HepG2 (cell line): ENCODE data around the gene TNFRSF1B. TPM values are rescaled to one million over a fixed set of nuclear protein-coding genes. Genes with fewer than 3 reads are reported as not detected.

Source experiments
- ATAC-seq: fragments of 200-7000 bp; cut with Tn5 transposase; 3 replicates; pipeline ENCODE4 v1.9.1; 2020; ENCODE audit warnings: mild to moderate bottlenecking, moderate library complexity
- BruUV-seq: library from RNA; stranded (reverse); fragments of 400-500 nt; replicated peaks from 2 replicates; lab custom pipeline; 2021; lab: Mats Ljungman, UMichigan
- CTCF ChIA-PET: fragments of 300-600 bp; formaldehyde crosslinking; extraction: SDS; loops from one replicate; lab custom pipeline; 2021; ENCODE audit warnings: low total read pairs, inconsistent platforms, low intra/inter-chr PET ratio; lab: Yijun Ruan, JAX
- POLR2A ChIA-PET: fragments of 350-600 bp; sonication (Branson Sonifier 250); formaldehyde crosslinking; loops from one replicate; lab custom pipeline; 2020; ENCODE audit warnings: antibody characterized with exemption, inconsistent platforms; lab: Yijun Ruan, JAX
- DNase-seq: peaks from one replicate; pipeline ENCODE4 v3.0.0-alpha.2; 2015; ENCODE audit warnings: low spot score
- FAIRE-seq: peaks from 3 replicates; lab custom pipeline; 2011; peaks lifted over from hg19 to GRCh38; lab: Jason Lieb, UNC
- H2AFZ ChIP-seq: one replicate; pipeline ENCODE4 v1.6.1; 2011; ENCODE audit warnings: low read length, inconsistent platforms
- H3K27ac ChIP-seq: fragments of 300-600 bp; 3 replicates; pipeline ENCODE4 v1.8.0; 2011; ENCODE audit warnings: mixed run types, mild to moderate bottlenecking, mixed read lengths, low read length, inconsistent platforms; ENCODE audit not compliant: insufficient read depth; ENCODE audit errors: extremely low read length
- H3K27me3 ChIP-seq, 2 experiments: fragments of 200-600 bp in 1 of 2; 2 replicates in 1 of 2; 3 replicates in 1 of 2; pipeline versions ENCODE4 v1.6.0 to v1.8.0; 2011; ENCODE audit warnings: low read length in 2 of 2, mild to moderate bottlenecking in 2 of 2, moderate library complexity in 2 of 2, inconsistent platforms in 1 of 2; ENCODE audit not compliant: insufficient read depth in 2 of 2, control insufficient read depth in 1 of 2
- H3K36me3 ChIP-seq, 2 experiments: fragments of 200-600 bp in 1 of 2; replicated peaks in 1 of 2; 2 replicates in 1 of 2; 3 replicates in 1 of 2; pipeline versions ENCODE4 v1.5.1 to v1.8.0; 2011; ENCODE audit warnings: low read length in 2 of 2, inconsistent platforms in 1 of 2; ENCODE audit not compliant: insufficient read depth in 2 of 2, control insufficient read depth in 1 of 2
- H3K4me1 ChIP-seq: 2 replicates; pipeline ENCODE4 v1.5.1; 2012; ENCODE audit warnings: low read length, inconsistent platforms; ENCODE audit not compliant: insufficient read depth
- H3K4me2 ChIP-seq: 2 replicates; pipeline ENCODE4 v1.6.0; 2011; ENCODE audit warnings: low read depth, low read length, inconsistent platforms
- H3K4me3 ChIP-seq, 3 experiments: fragments of 200-600 bp in 1 of 3; sonication (generic), shearing (Covaris generic) in 1 of 3; replicated peaks in 1 of 3; 2 replicates each; pipeline ENCODE4 v1.5.1; 2011 to 2016; ENCODE audit warnings: low read length in 3 of 3, inconsistent platforms in 2 of 3, low read depth in 2 of 3, mild to moderate bottlenecking in 2 of 3, control low read depth in 1 of 3, mixed read lengths in 1 of 3; ENCODE audit not compliant: insufficient read depth in 1 of 3
- H3K79me2 ChIP-seq: one replicate; pipeline ENCODE4 v1.6.1; 2011; ENCODE audit warnings: low read length, inconsistent platforms; ENCODE audit not compliant: insufficient read depth
- H3K9ac ChIP-seq: 2 replicates; pipeline ENCODE4 v1.6.0; 2011; ENCODE audit warnings: mild to moderate bottlenecking, low read depth, low read length, inconsistent platforms; ENCODE audit not compliant: insufficient read depth
- H3K9me3 ChIP-seq: 2 replicates; pipeline ENCODE4 v1.5.1; 2012; ENCODE audit warnings: mild to moderate bottlenecking, low read length
- H4K20me1 ChIP-seq: 2 replicates; pipeline ENCODE4 v1.6.0; 2011; ENCODE audit warnings: inconsistent platforms, mild to moderate bottlenecking, low read length, moderate library complexity; ENCODE audit not compliant: insufficient read depth
- ATF4 ChIP-seq, 2 experiments: fragments of 450-650 bp in 1 of 2; sonication (generic) in 1 of 2; formaldehyde crosslinking; IDR thresholded peaks; 2 replicates each; pipeline versions ENCODE4 v1.5.0 to v1.8.0; 2020 to 2022; ENCODE audit warnings: mild to moderate bottlenecking in 1 of 2, missing genetic modification reagents in 1 of 2
- GATA4 ChIP-seq: sonication (generic); IDR thresholded peaks from 2 replicates; pipeline ENCODE4 v1.6.1; 2016; ENCODE audit warnings: antibody characterized with exemption, low read depth, borderline replicate concordance
- HNF4A ChIP-seq: sonication (generic); formaldehyde crosslinking; IDR thresholded peaks from 2 replicates; pipeline ENCODE4 v1.4.0; 2020; ENCODE audit warnings: missing genetic modification reagents
- IRF1 ChIP-seq: sonication (generic); formaldehyde crosslinking; IDR thresholded peaks from 2 replicates; pipeline ENCODE4 v1.4.0; 2020; ENCODE audit warnings: low read depth, mild to moderate bottlenecking, missing genetic modification reagents
- KDM2A ChIP-seq: sonication (generic); formaldehyde crosslinking; IDR thresholded peaks from 2 replicates; pipeline ENCODE4 v1.4.0; 2020; ENCODE audit warnings: low read depth, missing genetic modification reagents, borderline replicate concordance
- KLF11 ChIP-seq: IDR thresholded peaks from 2 replicates; pipeline ENCODE4 v1.6.1; 2016; ENCODE audit warnings: missing compliant biosample characterization
- LCORL ChIP-seq, 2 experiments: fragments of 450-650 bp in 1 of 2; sonication (generic) in 1 of 2; formaldehyde crosslinking in 1 of 2; IDR thresholded peaks; 2 replicates each; pipeline versions ENCODE4 v1.5.0 to v1.6.1; 2017 to 2020; ENCODE audit warnings: antibody characterized with exemption in 1 of 2, missing genetic modification reagents in 1 of 2
- NCOR1 ChIP-seq: fragments of 200-600 bp; sonication (generic); IDR thresholded peaks from 2 replicates; pipeline ENCODE4 v1.7.0; 2017; ENCODE audit warnings: antibody characterized with exemption, low read length, borderline replicate concordance
- RAD21 ChIP-seq: fragments of 450-650 bp; formaldehyde crosslinking; IDR thresholded peaks from 2 replicates; pipeline ENCODE4 v1.5.0; 2020; ENCODE audit warnings: mild to moderate bottlenecking
- SAFB2 ChIP-seq: sonication (generic); formaldehyde crosslinking; IDR thresholded peaks from 2 replicates; pipeline ENCODE4 v1.5.1; 2020; ENCODE audit warnings: missing genetic modification reagents, low read depth, mild to moderate bottlenecking, borderline replicate concordance
- SNRNP70 ChIP-seq: fragments of 200-400 bp; formaldehyde crosslinking; IDR thresholded peaks from 2 replicates; pipeline ENCODE4 v1.6.1; 2017; ENCODE audit warnings: mild to moderate bottlenecking, low read depth, low read length, moderate library complexity
- SP140L ChIP-seq: sonication (generic); formaldehyde crosslinking; IDR thresholded peaks from 2 replicates; pipeline ENCODE4 v1.4.0; 2020; ENCODE audit warnings: missing genetic modification reagents, borderline replicate concordance
- STAG1 ChIP-seq: sonication (generic); formaldehyde crosslinking; IDR thresholded peaks from 2 replicates; pipeline ENCODE4 v1.4.0; 2020; ENCODE audit warnings: missing genetic modification reagents
- TEAD3 ChIP-seq: optimal IDR thresholded peaks from 2 replicates; pipeline ENCODE3; 2016; ENCODE audit warnings: borderline replicate concordance
- XRCC5 ChIP-seq: fragments of 200-400 bp; formaldehyde crosslinking; optimal IDR thresholded peaks from 2 replicates; pipeline ENCODE3; 2017; ENCODE audit warnings: mild to moderate bottlenecking, low read length
- ZMYM2 ChIP-seq: sonication (generic); formaldehyde crosslinking; IDR thresholded peaks from 2 replicates; pipeline ENCODE4 v1.8.0; 2022; ENCODE audit warnings: mild to moderate bottlenecking, missing genetic modification reagents
- ZNF224 ChIP-seq: sonication (generic); formaldehyde crosslinking; IDR thresholded peaks from 2 replicates; pipeline ENCODE4 v1.5.0; 2020; ENCODE audit warnings: mild to moderate bottlenecking, missing genetic modification reagents
- ZNF33B ChIP-seq: sonication (generic); formaldehyde crosslinking; IDR thresholded peaks from 2 replicates; pipeline ENCODE4 v1.5.1; 2020; ENCODE audit warnings: mild to moderate bottlenecking, missing genetic modification reagents
- ZNF672 ChIP-seq: sonication (generic); formaldehyde crosslinking; IDR thresholded peaks from 2 replicates; pipeline ENCODE4 v1.8.1; 2022; ENCODE audit warnings: missing genetic modification reagents
- ZNF713 ChIP-seq: sonication (generic); formaldehyde crosslinking; IDR thresholded peaks from 2 replicates; pipeline ENCODE4 v1.4.0; 2020; ENCODE audit warnings: mild to moderate bottlenecking, missing genetic modification reagents
- WGBS: methylation state at CpG from one replicate; pipeline ENCODE4 v1.1.6; 2017; ENCODE audit warnings: low lambda C conversion rate; 5-methylcytosine and 5-hydroxymethylcytosine counted together
- in situ Hi-C: cut with HindIII; loops from 2 replicates; pipeline ENCODE4 v1.10.0; 2017; ENCODE audit warnings: low pct_unique_long_range_greater_than_20kb; ENCODE audit not compliant: extremely low pct_ligation_motif_present
- intact Hi-C: fragments of 100-400 bp; cut with micrococcal nuclease; formaldehyde crosslinking; loops from one replicate; pipeline ENCODE4 v1.10.0; 2022; ENCODE audit not compliant: unreplicated experiment
- polyA plus RNA-seq, 8 experiments: library from polyadenylated mRNA; depleted of rRNA in 3 of 8; stranded (reverse) in 7 of 8; unstranded in 1 of 8; fragments of >200 nt; fragmentation: Illumina TruSeq in 4 of 8; extraction: Trizol in 4 of 8; gene quantifications; 2 replicates each; pipeline versions ENCODE4 v1.2.1 to v1.2.3, GENCODE V29; 2011 to 2016; ENCODE audit warnings: low read depth in 4 of 8, missing spikeins in 1 of 8, mixed read lengths in 1 of 8; ENCODE audit not compliant: insufficient read depth in 1 of 8
- total RNA-seq, 5 experiments: library from RNA; depleted of rRNA; stranded (reverse); fragments of >200 nt; fragmentation: Illumina TruSeq; extraction: Trizol; gene quantifications; 2 replicates each; pipeline ENCODE4 v1.2.3, GENCODE V29; 2016; ENCODE audit warnings: low read depth in 1 of 5
- TF ChIP-seq, protein P1 (sequence below): sonication (generic); formaldehyde crosslinking; IDR thresholded peaks from 2 replicates; pipeline ENCODE4 v1.5.0; 2020; ENCODE audit warnings: mild to moderate bottlenecking, missing genetic modification reagents, moderate library complexity

The TNFRSF1B gene
- total and polyA plus RNA-seq, 2 of the 13 experiments (the other 11 are each of a cell fraction or from before 2014, with no cell fraction given), result 0.04 to 0.11 TPM

DNA sequence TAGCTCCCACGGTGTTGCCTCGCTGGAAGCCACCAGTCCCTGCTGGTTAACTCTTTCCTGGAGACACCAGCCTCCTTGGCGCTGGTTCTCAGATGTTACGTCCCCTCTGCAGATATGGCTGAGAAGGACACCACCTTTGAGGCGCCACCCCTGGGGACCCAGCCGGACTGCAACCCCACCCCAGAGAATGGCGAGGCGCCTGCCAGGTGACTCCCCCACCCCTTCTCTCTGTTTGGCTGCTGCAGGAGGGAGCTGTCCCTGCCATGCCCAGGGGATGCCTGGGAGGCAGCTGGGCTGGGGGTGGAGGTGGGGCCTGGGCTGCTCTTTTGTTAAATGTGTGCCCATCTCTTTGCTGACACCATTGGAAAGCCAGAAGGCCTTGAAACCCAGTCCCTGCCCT is 43.6 kb upstream of the TNFRSF1B start (continued):
- TF ChIP-seq NCOR1 (no peak), ZNF672 (CRISPR knock-in tag) (no peak), ZMYM2 (CRISPR knock-in tag) (no peak), HNF4A (no peak), KLF11 (no peak)

- Histone ChIP-seq H2AFZ (no peak overlapping the region), H4K20me1 (no peaks in the 10 kb centered on the region), H3K9ac (no peak overlapping the region), H3K27ac (no peak overlapping the region), H3K4me1 (peaks cover 7% of the 10 kb centered on the region), H3K79me2 (no peaks in the 10 kb centered on the region), H3K4me3 (no peak overlapping the region), H3K4me2 (no peak overlapping the region), H3K36me3 (no peaks in the 10 kb centered on the region), H3K9me3 (no peaks in the 10 kb centered on the region), H3K27me3 (peaks cover 5 to 25% of the 10 kb centered on the region in 2 experiments)
- no TSS peak for BruUV-seq
- ChIA-PET CTCF (interaction anchor here (1.7 to 5.3 kb wide), 2 partner anchors 83 to 87 kb away, joined by 3 to 93 read pairs; no protein-coding TSS in a partner anchor), POLR2A (no interaction called here)
- peak; percentile 77 for FAIRE-seq
- WGBS, result 31% methylated on average over 19 of the region's 19 CpGs
- in situ Hi-C loops (loop anchor here (5.0 to 25.0 kb wide), 2 partner anchors 82 to 537 kb away; no protein-coding TSS in a partner anchor), intact Hi-C loops (loop anchor here (1.0 kb wide), 1 partner anchor 84 kb away; no protein-coding TSS in a partner anchor)
- peak; percentile 53 for ATAC-seq
- peak; percentile 46 for DNase-seq
- TF ChIP-seq GATA4 (no peak), IRF1 (CRISPR knock-in tag) (no peak), TEAD3 (CRISPR knock-in tag) (peak; percentile 25), RAD21 (CRISPR knock-in tag) (peak; percentile 89), ZNF713 (CRISPR knock-in tag) (no peak), LCORL (IDR thresholded peaks at IDR 0.05) (no peak), LCORL (CRISPR knock-in tag; IDR thresholded peaks at IDR 0.05) (no peak), ATF4 (CRISPR knock-in tag; IDR thresholded peaks at IDR 0.05) (no peak), SNRNP70 (no peak), SAFB2 (no peak), STAG1 (CRISPR knock-in tag) (peak; percentile 95), XRCC5 (peak; percentile 26), KDM2A (CRISPR knock-in tag) (peak; percentile 45; the same call in 1 of the 2 replicates), ZNF224 (CRISPR knock-in tag) (no peak), SP140L (CRISPR knock-in tag) (no peak), ZNF33B (CRISPR knock-in tag) (no peak)
- TF ChIP-seq, protein P1, sequence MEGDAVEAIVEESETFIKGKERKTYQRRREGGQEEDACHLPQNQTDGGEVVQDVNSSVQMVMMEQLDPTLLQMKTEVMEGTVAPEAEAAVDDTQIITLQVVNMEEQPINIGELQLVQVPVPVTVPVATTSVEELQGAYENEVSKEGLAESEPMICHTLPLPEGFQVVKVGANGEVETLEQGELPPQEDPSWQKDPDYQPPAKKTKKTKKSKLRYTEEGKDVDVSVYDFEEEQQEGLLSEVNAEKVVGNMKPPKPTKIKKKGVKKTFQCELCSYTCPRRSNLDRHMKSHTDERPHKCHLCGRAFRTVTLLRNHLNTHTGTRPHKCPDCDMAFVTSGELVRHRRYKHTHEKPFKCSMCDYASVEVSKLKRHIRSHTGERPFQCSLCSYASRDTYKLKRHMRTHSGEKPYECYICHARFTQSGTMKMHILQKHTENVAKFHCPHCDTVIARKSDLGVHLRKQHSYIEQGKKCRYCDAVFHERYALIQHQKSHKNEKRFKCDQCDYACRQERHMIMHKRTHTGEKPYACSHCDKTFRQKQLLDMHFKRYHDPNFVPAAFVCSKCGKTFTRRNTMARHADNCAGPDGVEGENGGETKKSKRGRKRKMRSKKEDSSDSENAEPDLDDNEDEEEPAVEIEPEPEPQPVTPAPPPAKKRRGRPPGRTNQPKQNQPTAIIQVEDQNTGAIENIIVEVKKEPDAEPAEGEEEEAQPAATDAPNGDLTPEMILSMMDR (CRISPR knock-in tag), result peak; percentile 88
These were observed 41.9 kb upstream of the TNFRSF1B start for GRCh38 chr1:12124693-12125421.
